Activated naive CD4-positive, alpha-beta T cell treated with anti-CD3 and anti-CD28 coated beads for 36 hours (primary cell): ENCODE data around the gene RERE. TPM values are rescaled to one million over a fixed set of nuclear protein-coding genes. Genes with fewer than 3 reads are reported as not detected.
A peak's percentile ranks its signal among the peaks of the same experiment; 100 is the strongest.

Source experiments
- CTCF ChIA-PET: fragments of 350-600 bp; sonication (Branson Sonifier 250); formaldehyde crosslinking; loops from one replicate; lab custom pipeline; 2021; ENCODE audit warnings: antibody characterized with exemption; lab: Charles Lee
- DNase-seq: peaks from one replicate; pipeline ENCODE4 v3.0.0-alpha.2; 2020
- H3K27ac Mint-ChIP-seq: one replicate; pipeline ENCODE4 v1.8.0; 2021; ENCODE audit warnings: mild to moderate bottlenecking, mixed read lengths
- H3K27me3 Mint-ChIP-seq: one replicate; pipeline ENCODE4 v1.8.0; 2021; ENCODE audit warnings: low read depth, mixed read lengths
- H3K36me3 Mint-ChIP-seq: one replicate; pipeline ENCODE4 v1.8.0; 2021; ENCODE audit warnings: low read depth, mixed read lengths
- H3K4me1 Mint-ChIP-seq: one replicate; pipeline ENCODE4 v1.8.0; 2021; ENCODE audit warnings: low read depth, mixed read lengths
- H3K4me3 Mint-ChIP-seq: one replicate; pipeline ENCODE4 v1.8.0; 2021; ENCODE audit warnings: mild to moderate bottlenecking, moderate library complexity, mixed read lengths
- H3K9me3 Mint-ChIP-seq: one replicate; pipeline ENCODE4 v1.8.0; 2021; ENCODE audit warnings: mixed read lengths
- intact Hi-C: fragments of 100-400 bp; cut with micrococcal nuclease; formaldehyde crosslinking; loops from one replicate; pipeline ENCODE4 v1.15.1; 2023
- total RNA-seq, 2 experiments: library from RNA; stranded (reverse); gene quantifications; one replicate each; pipeline ENCODE4 v1.2.3, GENCODE V29; 2021

RERE gene
- total RNA-seq, 2 experiments from 2014 or later: 46.4 to 47.6 TPM

GRCh38 chr1:8376358-8376840 lies 441.0 kb downstream of the RERE start:
- CTCF ChIA-PET: interaction anchor here (0.6 kb wide), 1 partner anchor 45 kb away, joined by 3 read pairs; no protein-coding TSS in a partner anchor
- peaks cover 64% of the 10 kb centered on the region for H3K4me1 Mint-ChIP-seq
- no peak for DNase-seq
- H3K27ac Mint-ChIP-seq: no peak overlapping the region
- H3K9me3 Mint-ChIP-seq: no peaks in the 10 kb centered on the region
- intact Hi-C loops: no loop called here
- peaks cover 3% of the 10 kb centered on the region for H3K36me3 Mint-ChIP-seq
- no peaks in the 10 kb centered on the region for H3K27me3 Mint-ChIP-seq
- no peak overlapping the region for H3K4me3 Mint-ChIP-seq

DNA sequence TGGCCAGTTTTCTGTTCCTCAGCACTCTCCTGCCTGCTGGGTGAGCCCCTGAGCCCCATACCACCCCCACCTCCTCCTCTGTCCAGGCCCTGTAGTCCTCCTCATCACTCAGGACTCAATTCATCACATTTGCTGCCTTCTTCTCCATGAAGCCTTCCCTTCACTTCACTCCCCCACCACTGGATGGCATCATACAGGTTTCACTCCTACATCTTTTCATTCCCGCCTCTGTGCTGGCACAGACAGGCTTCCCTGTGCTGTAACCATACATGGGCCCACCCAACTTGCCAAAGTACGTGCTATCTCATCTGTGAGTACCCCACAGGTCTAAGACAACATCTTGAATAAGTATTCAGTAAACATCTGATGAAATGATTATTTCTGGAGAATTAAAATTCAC lies 442.6 kb downstream of the RERE start:
- intact Hi-C loops: no loop called here
- DNase-seq: peak; percentile 59
- H3K27me3 Mint-ChIP-seq: no peaks in the 10 kb centered on the region
- no peak overlapping the region for H3K4me3 Mint-ChIP-seq
- H3K27ac Mint-ChIP-seq: peak overlapping the region; percentile 20
- H3K36me3 Mint-ChIP-seq: peaks cover 3% of the 10 kb centered on the region
- H3K4me1 Mint-ChIP-seq: peaks cover 55% of the 10 kb centered on the region
- CTCF ChIA-PET: interaction anchor here (0.7 to 1.1 kb wide), 2 partner anchors 56 to 475 kb away, joined by 4 to 7 read pairs; no protein-coding TSS in a partner anchor
- no peaks in the 10 kb centered on the region for H3K9me3 Mint-ChIP-seq

DNA sequence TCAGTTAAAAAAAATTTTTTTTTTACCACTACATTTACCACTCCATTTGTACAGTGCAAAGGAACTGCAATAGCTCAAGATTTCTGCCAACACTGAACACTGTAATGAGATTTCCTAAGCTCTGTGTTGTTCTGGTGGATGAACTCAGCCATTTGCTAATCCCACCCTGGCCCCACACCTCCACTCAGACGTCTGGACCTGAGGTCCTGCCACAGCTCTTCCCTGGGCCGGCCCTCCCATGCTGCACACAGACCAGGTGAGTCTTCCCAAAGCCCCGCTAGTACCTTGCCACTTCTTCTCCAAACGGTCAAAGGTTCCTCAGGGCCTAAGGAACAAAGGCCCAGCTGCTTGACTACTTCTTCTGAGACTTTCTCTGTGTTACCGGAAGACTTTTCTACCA lies 443.1 kb downstream of the RERE start:
- Mint-ChIP-seq H3K9me3 (no peaks in the 10 kb centered on the region), H3K27me3 (no peaks in the 10 kb centered on the region), H3K4me3 (no peak overlapping the region), H3K36me3 (peaks cover 3% of the 10 kb centered on the region), H3K4me1 (peaks cover 53% of the 10 kb centered on the region), H3K27ac (no peak overlapping the region)
- CTCF ChIA-PET: interaction anchor here (0.7 to 1.1 kb wide), 3 partner anchors 57 to 475 kb away, joined by 3 to 7 read pairs (median 4); no protein-coding TSS in a partner anchor
- intact Hi-C loops: no loop called here
- no peak for DNase-seq

- Mint-ChIP-seq H3K36me3 (peaks cover 2% of the 10 kb centered on the region), H3K9me3 (no peaks in the 10 kb centered on the region), H3K4me1 (peaks cover 47% of the 10 kb centered on the region), H3K4me3 (no peak overlapping the region), H3K27me3 (no peaks in the 10 kb centered on the region), H3K27ac (peak overlapping the region; percentile 44)
- CTCF ChIA-PET: interaction anchor here (0.7 to 1.1 kb wide), 4 partner anchors 24 to 476 kb away, joined by 3 to 7 read pairs (median 4); no protein-coding TSS in a partner anchor
- no peak for DNase-seq
- intact Hi-C loops: no loop called here
Observed at GRCh38 chr1:8373581-8374241, 443.7 kb downstream of the RERE start.

GRCh38 chr1:8373125-8373524 lies 444.3 kb downstream of the RERE start:
- H3K4me1 Mint-ChIP-seq: peaks cover 41% of the 10 kb centered on the region
- no peak for DNase-seq
- no peaks in the 10 kb centered on the region for H3K27me3 Mint-ChIP-seq
- intact Hi-C loops: no loop called here
- no peak overlapping the region for H3K4me3 Mint-ChIP-seq
- H3K36me3 Mint-ChIP-seq: peaks cover 2% of the 10 kb centered on the region
- H3K27ac Mint-ChIP-seq: no peak overlapping the region
- no peaks in the 10 kb centered on the region for H3K9me3 Mint-ChIP-seq
- CTCF ChIA-PET: interaction anchor here (0.8 to 0.9 kb wide), 3 partner anchors 14 to 35 kb away, joined by 3 to 4 read pairs (median 4); no protein-coding TSS in a partner anchor

DNA sequence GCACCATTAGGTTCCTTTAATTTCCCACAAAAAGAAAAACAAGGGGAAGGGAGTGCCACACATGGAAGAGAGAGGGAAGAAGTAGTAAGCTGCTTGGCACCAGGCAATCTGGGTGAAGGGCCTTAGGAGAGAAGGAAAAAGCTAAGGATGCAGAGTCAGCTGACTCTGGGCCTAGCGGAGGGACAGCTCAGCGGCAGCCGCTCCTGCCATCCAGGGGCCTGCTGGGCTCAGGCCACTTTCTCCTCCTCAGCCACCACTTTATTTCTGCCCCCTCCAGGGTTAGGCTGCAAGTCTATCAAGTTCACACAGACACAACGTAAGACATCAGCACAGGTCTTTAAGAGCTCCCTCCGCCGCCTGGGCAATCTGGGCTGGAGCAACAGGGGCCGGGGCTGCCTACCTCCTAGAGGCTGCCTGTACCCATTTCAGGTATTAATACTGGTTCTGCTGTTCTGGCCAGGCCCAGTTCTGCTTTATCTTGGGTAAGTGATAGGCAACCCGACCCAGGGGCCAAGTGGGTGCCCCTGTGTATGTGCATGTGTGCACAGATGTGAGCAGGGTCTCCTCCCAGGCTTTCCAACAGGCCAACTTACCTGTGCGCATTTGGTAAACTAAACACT lies 446.0 kb downstream of the RERE start:
- H3K27ac Mint-ChIP-seq: peak overlapping the region; percentile 54
- peaks cover 39% of the 10 kb centered on the region for H3K4me1 Mint-ChIP-seq
- no peaks in the 10 kb centered on the region for H3K27me3 Mint-ChIP-seq
- CTCF ChIA-PET: interaction anchor here (1.0 to 1.5 kb wide), 3 partner anchors 20 to 36 kb away, joined by 3 to 4 read pairs (median 3); no protein-coding TSS in a partner anchor
- no peak for DNase-seq
- H3K4me3 Mint-ChIP-seq: no peak overlapping the region
- H3K9me3 Mint-ChIP-seq: no peaks in the 10 kb centered on the region
- H3K36me3 Mint-ChIP-seq: no peaks in the 10 kb centered on the region
- intact Hi-C loops: no loop called here

DNA sequence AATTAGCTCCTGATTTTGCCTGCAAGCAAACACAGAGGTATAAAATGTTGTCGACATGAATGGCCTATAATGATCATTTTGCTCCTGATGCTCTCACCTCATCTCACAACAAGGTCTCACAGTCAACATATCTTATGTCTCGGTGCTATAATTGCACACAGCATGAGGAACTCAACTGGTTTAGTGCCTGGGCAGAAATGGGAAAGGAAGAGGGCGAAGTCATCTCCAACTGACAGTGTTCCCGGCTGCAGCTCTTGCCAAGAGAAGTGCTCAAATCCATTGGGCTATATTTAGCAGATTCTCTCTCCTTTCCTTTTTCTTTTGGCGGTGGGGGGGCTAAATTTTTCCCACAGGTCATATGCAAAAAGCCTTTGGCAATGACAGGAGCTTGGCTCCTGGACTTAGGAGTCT lies 446.5 kb downstream of the RERE start:
- Mint-ChIP-seq H3K27me3 (no peaks in the 10 kb centered on the region), H3K4me1 (peaks cover 34% of the 10 kb centered on the region), H3K4me3 (no peak overlapping the region), H3K27ac (no peak overlapping the region), H3K9me3 (no peaks in the 10 kb centered on the region), H3K36me3 (no peaks in the 10 kb centered on the region)
- intact Hi-C loops: no loop called here
- DNase-seq: no peak
- CTCF ChIA-PET: interaction anchor here (0.7 to 1.5 kb wide), 4 partner anchors 12 to 37 kb away, joined by 3 to 4 read pairs (median 3); no protein-coding TSS in a partner anchor

DNA sequence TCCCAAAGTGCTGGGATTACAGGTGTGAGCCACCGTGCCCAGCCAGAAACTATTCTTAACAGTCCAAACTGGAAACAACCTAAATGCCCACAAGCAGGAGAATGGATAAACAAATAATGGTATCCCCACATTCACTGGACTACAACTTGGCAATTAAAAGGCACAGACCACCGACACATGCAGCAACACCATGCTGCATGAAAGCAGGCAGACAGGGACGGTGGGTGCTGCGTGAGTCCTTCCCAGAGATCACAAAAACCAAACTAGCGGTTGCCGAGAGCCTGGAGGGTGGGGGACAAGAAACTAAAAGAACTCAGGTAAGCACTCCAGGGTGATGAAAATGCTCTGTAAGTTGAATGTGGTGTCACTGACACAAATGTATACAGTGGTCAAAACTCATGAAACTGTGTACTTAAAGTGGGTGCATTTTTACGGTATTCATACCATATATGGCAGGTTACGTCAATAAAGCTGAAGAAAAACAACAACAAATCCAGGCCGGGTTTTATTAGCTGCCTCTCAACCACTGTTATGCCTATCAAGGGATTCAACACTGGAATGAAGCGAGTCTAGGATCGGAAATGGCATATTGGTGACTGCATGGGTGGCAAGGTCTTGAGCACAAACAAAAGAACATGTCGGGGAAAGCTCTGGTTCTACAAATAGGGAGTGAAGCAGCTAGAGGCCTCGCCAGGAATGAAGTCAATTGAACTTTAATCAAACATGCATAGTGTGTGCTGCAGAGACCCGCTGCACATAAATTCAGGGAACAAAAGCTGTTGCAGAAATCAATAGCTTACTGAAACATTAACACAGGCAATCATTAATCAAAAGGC lies 447.2 kb downstream of the RERE start:
- intact Hi-C loops: no loop called here
- Mint-ChIP-seq H3K27me3 (no peaks in the 10 kb centered on the region), H3K27ac (no peak overlapping the region), H3K4me1 (peaks cover 33% of the 10 kb centered on the region), H3K9me3 (no peaks in the 10 kb centered on the region), H3K36me3 (peaks cover 2% of the 10 kb centered on the region), H3K4me3 (no peak overlapping the region)
- DNase-seq: no peak
- CTCF ChIA-PET: interaction anchor here (0.7 to 1.5 kb wide), 4 partner anchors 12 to 37 kb away, joined by 3 to 4 read pairs (median 3); no protein-coding TSS in a partner anchor

- Mint-ChIP-seq H3K4me3 (no peak overlapping the region), H3K4me1 (peaks cover 25% of the 10 kb centered on the region), H3K9me3 (no peaks in the 10 kb centered on the region), H3K27me3 (no peaks in the 10 kb centered on the region), H3K27ac (no peak overlapping the region), H3K36me3 (peaks cover 2% of the 10 kb centered on the region)
- no peak for DNase-seq
- CTCF ChIA-PET: interaction anchor here (0.8 kb wide), 1 partner anchor 12 kb away, joined by 4 read pairs; no protein-coding TSS in a partner anchor
- intact Hi-C loops: no loop called here
Observed at GRCh38 chr1:8368956-8369639, 448.3 kb downstream of the RERE start.

DNA sequence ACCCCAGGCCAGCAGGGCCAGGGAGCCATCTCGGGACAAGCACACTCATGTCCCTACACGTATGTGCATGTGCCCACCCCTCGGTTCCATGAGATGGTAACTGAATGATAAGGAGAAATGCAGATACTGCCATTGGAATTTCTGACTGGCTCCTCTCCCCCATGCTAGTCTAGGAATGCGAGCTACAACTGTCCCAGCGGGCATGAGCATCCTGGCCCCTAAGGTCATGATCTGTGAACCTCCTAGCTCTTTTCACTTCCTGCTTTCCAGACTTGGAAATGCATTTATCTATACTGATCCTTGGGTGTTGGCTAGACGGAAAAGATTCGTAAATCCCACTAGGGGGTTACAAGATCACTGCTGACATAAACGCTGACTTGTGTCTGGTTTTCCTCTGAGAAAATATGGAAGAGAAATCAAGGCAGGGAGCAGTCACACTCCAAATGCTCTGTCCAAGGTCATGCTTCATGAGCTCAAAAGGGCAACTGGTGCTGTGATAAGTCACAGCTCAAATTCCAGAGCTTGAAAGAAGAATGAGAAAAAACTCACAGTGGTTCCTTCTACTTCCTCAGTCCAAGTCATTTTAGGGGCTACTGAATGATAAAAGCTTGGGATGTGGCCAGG lies 449.8 kb downstream of the RERE start:
- peaks cover 2% of the 10 kb centered on the region for H3K36me3 Mint-ChIP-seq
- H3K27me3 Mint-ChIP-seq: no peaks in the 10 kb centered on the region
- DNase-seq: no peak
- peaks cover 21% of the 10 kb centered on the region for H3K4me1 Mint-ChIP-seq
- H3K4me3 Mint-ChIP-seq: no peak overlapping the region
- CTCF ChIA-PET: interaction anchor here (0.6 to 0.9 kb wide), 3 partner anchors 17 to 481 kb away, joined by 4 to 5 read pairs (median 4); no protein-coding TSS in a partner anchor
- intact Hi-C loops: no loop called here
- peak overlapping the region; percentile 10 for H3K27ac Mint-ChIP-seq
- no peaks in the 10 kb centered on the region for H3K9me3 Mint-ChIP-seq
